ENCODE data around the gene PLOD3. TPM values are rescaled to one million over a fixed set of nuclear protein-coding genes. Genes with fewer than 3 reads are reported as not detected.

The PLOD3 gene
- total and polyA plus RNA-seq, 2 of the 8 experiments (the other 6 are each of a cell fraction or from before 2014, with no cell fraction given): 28.4 to 47.2 TPM

- no peak overlapping the region for H4K8ac ChIP-seq (ENCODE audit: extremely low read depth, insufficient read depth, low read length)
- CTCF ChIA-PET (ENCODE audit: partially characterized antibody): interaction anchor here (0.6 to 8.2 kb wide), 7 partner anchors 19 to 320 kb away, joined by 3 to 79 read pairs (median 4); partner anchors contain the start of genes PLOD3 and ZNHIT1
- no peak overlapping the region for H3K27ac ChIP-seq (ENCODE audit: low read depth, low read length)
- no peak for TF ChIP-seq KDM5A (IDR thresholded peaks at IDR 0.05; ENCODE audit: low read length)
- TF ChIP-seq GTF2F1 (IDR thresholded peaks at IDR 0.05; ENCODE audit: borderline replicate concordance, low read depth, low read length): no peak
- TF ChIP-seq TEAD4 (IDR thresholded peaks at IDR 0.05; ENCODE audit: low read depth, low read length): no peak
- no peak for TF ChIP-seq CBX8 (IDR thresholded peaks at IDR 0.05; ENCODE audit: borderline replicate concordance, low read depth, low read length)
- TF ChIP-seq SIN3A (conservative IDR thresholded peaks at IDR 0.05 in 1 of 2, IDR thresholded peaks at IDR 0.05 in 1 of 2; ENCODE audit: low read depth in 1 of 2, low read length in 2 of 2): no peak
- no peak for TF ChIP-seq ATF2 (IDR thresholded peaks at IDR 0.05; ENCODE audit: low read length)
- no peak for TF ChIP-seq CBX5 (IDR thresholded peaks at IDR 0.05; ENCODE audit: low read depth, low read length)
- no peak for TF ChIP-seq TAF7 (optimal IDR thresholded peaks at IDR 0.05; ENCODE audit: borderline replicate concordance, low read depth, low read length)
- TF ChIP-seq CREB1 (IDR thresholded peaks at IDR 0.05): no peak
Observed at GRCh38 chr7:101241443-101242349, 24.3 kb upstream of the PLOD3 start.

More at GRCh38 chr7:101241443-101242349, 24.3 kb upstream of the PLOD3 start:
- no peak overlapping the region for H3K14ac ChIP-seq (ENCODE audit: insufficient read length)
- no peak overlapping the region for H2BK15ac ChIP-seq (ENCODE audit: low read length)
- H3K36me3 ChIP-seq (ENCODE audit: control insufficient read depth in 2 of 4, insufficient read depth in 4 of 4, low read length in 3 of 4): peaks cover 0 to 4% (median 0%) of the 10 kb centered on the region in 4 experiments; a peak in 3 of 8 replicates
- no peak overlapping the region for H3K4me3 ChIP-seq (ENCODE audit: extremely low read depth in 1 of 4, insufficient read depth in 2 of 4, low read depth in 3 of 4, low read length in 4 of 4)
- peaks cover 0 to 12% of the 10 kb centered on the region in 2 experiments for H4K20me1 ChIP-seq (replicated peaks in 1 of 2; ENCODE audit: control insufficient read depth in 1 of 2, insufficient read depth in 2 of 2, low read length in 2 of 2)
- no peak overlapping the region for H3K18ac ChIP-seq (ENCODE audit: extremely low read depth, low read length)
- H2BK12ac ChIP-seq (ENCODE audit: low read depth, low read length): no peak overlapping the region
- no peak overlapping the region for H3K4ac ChIP-seq (replicated peaks; ENCODE audit: insufficient read length, low read depth, low read length)
- peaks cover 0 to 23% of the 10 kb centered on the region in 2 experiments; a peak in 1 of 4 replicates for H3K79me2 ChIP-seq (ENCODE audit: control insufficient read depth in 1 of 2, insufficient read depth in 2 of 2, low read length in 2 of 2)
- H3K79me1 ChIP-seq (ENCODE audit: low read depth, low read length): peaks cover 6% of the 10 kb centered on the region; the same call in 1 of the 2 replicates
- H3K9me3 ChIP-seq (ENCODE audit: insufficient read depth in 2 of 2, low read depth in 1 of 2, low read length in 1 of 2): no peaks in the 10 kb centered on the region
- H4K5ac ChIP-seq (ENCODE audit: insufficient read length, low read depth, low read length): no peak overlapping the region
- H2BK120ac ChIP-seq (replicated peaks; ENCODE audit: low read depth, low read length): no peak overlapping the region
- no peak overlapping the region for H2BK5ac ChIP-seq (ENCODE audit: low read depth, low read length)
- 97% methylated on average over 14 of the region's 16 CpGs; no CpG with 5 or more reads in 1 of the 2 experiments for WGBS, 2 experiments (ENCODE audit: extremely low coverage in 1 of 2, insufficient coverage in 1 of 2, insufficient read length in 1 of 2, insufficient replicate concordance in 2 of 2, low coverage in 1 of 2, low lambda C conversion rate in 2 of 2, missing lambda C conversion rate in 1 of 2)
- H3K27me3 ChIP-seq (replicated peaks in 1 of 4; ENCODE audit: control insufficient read depth in 3 of 4, extremely low read depth in 1 of 4, insufficient read depth in 3 of 4, low read length in 3 of 4): no peaks in the 10 kb centered on the region
- peaks cover 0 to 9% (median 4%) of the 10 kb centered on the region in 4 experiments; a peak in 5 of 7 replicates for H3K4me1 ChIP-seq (replicated peaks in 1 of 4; ENCODE audit: control insufficient read depth in 3 of 4, insufficient read depth in 4 of 4, low read length in 3 of 4)
- no peak overlapping the region for H3K23ac ChIP-seq (ENCODE audit: insufficient read length)
- H3K23me2 ChIP-seq (ENCODE audit: low read depth, low read length): peaks cover 9% of the 10 kb centered on the region
- no peak overlapping the region for H3K9ac ChIP-seq (replicated peaks in 1 of 4; ENCODE audit: extremely low read depth in 1 of 4, low read depth in 3 of 4, low read length in 3 of 4)
- POLR2A ChIA-PET (ENCODE audit: partially characterized antibody): interaction anchor here (1.3 to 1.6 kb wide), 2 partner anchors 12 to 24 kb away, joined by 3 to 4 read pairs; partner anchors contain the start of gene ZNHIT1
- no peak overlapping the region for H2AK5ac ChIP-seq (ENCODE audit: low read depth, low read length)
- no peak overlapping the region for H2BK20ac ChIP-seq (ENCODE audit: low read length)
- H4K91ac ChIP-seq (replicated peaks; ENCODE audit: insufficient read length, low read length): no peak overlapping the region
- H2AFZ ChIP-seq (ENCODE audit: low read length): no peak overlapping the region
- no peak overlapping the region for H3K4me2 ChIP-seq (ENCODE audit: insufficient read depth in 1 of 2, low read depth in 2 of 2, low read length in 2 of 2)
- FAIRE-seq (no peak), DNase-seq (ENCODE audit: low read depth in 1 of 2, low spot score in 2 of 2) (no peak)
- H3K56ac ChIP-seq (replicated peaks; ENCODE audit: insufficient read length, low read depth, low read length): no peak overlapping the region
